Fibroblast of lung (primary cell): ENCODE measurements around the gene FEZF1.

Source experiments
- CTCF ChIP-seq, 2 donors: IDR thresholded peaks in 1 of 2; conservative IDR thresholded peaks in 1 of 2; 1 replicate in 1 of 2; 2 replicates in 1 of 2; pipeline ENCODE4 v1.5.1; 2011 to 2012; ENCODE audit warnings: low read length in 2 of 2, control low read depth in 1 of 2, inconsistent platforms in 1 of 2, low read depth in 1 of 2, mild to moderate bottlenecking in 1 of 2
- EZH2 ChIP-seq: IDR thresholded peaks from 2 replicates; pipeline ENCODE4 v1.5.1; 2012; ENCODE audit warnings: low read length, control low read depth, mild to moderate bottlenecking; ENCODE audit errors: missing control alignments

- TF ChIP-seq CTCF (conservative IDR thresholded peaks at IDR 0.05 in 1 of 2, IDR thresholded peaks at IDR 0.05 in 1 of 2; ENCODE audit: low read depth in 1 of 2, low read length in 2 of 2) (no peak), EZH2 (peak; percentile 67)
These were observed 1.6 kb downstream of the FEZF1 start for GRCh38 chr7:122302761-122303530.
